WI38 (cell line): ENCODE measurements around the gene PLXDC2.

Experiments used
- H3K4me3 ChIP-seq: 2 replicates; pipeline ENCODE4 v1.5.1; 2011; ENCODE audit warnings: low read depth, mild to moderate bottlenecking, control low read depth, low read length
- TF ChIP-seq, protein P1 (sequence below): IDR thresholded peaks from 2 replicates; pipeline ENCODE4 v1.5.1; 2012; ENCODE audit warnings: low read depth, mild to moderate bottlenecking, control low read depth, low read length

PLXDC2 gene

DNA sequence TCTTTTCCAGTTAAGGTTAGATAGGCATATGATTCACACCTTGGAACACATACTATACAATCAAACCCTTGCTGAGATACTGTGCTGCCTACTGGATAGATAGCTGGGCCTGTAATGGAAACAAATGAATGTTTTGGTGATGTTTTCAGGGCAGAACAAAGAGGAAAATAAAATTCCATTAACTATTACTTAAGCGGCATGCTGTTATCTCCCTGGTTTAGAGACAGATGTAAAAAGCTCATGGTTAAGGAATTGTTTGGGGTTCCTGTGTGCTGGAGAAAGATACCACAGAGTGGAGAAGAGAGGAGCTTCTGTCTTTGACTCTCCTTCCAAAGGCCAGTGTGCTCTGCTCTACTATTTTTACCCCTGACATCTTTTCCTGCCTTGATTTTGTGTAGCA lies 341.1 kb downstream of the PLXDC2 start:
- no peak overlapping the region for H3K4me3 ChIP-seq
- TF ChIP-seq, protein P1, sequence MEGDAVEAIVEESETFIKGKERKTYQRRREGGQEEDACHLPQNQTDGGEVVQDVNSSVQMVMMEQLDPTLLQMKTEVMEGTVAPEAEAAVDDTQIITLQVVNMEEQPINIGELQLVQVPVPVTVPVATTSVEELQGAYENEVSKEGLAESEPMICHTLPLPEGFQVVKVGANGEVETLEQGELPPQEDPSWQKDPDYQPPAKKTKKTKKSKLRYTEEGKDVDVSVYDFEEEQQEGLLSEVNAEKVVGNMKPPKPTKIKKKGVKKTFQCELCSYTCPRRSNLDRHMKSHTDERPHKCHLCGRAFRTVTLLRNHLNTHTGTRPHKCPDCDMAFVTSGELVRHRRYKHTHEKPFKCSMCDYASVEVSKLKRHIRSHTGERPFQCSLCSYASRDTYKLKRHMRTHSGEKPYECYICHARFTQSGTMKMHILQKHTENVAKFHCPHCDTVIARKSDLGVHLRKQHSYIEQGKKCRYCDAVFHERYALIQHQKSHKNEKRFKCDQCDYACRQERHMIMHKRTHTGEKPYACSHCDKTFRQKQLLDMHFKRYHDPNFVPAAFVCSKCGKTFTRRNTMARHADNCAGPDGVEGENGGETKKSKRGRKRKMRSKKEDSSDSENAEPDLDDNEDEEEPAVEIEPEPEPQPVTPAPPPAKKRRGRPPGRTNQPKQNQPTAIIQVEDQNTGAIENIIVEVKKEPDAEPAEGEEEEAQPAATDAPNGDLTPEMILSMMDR = no peak

DNA sequence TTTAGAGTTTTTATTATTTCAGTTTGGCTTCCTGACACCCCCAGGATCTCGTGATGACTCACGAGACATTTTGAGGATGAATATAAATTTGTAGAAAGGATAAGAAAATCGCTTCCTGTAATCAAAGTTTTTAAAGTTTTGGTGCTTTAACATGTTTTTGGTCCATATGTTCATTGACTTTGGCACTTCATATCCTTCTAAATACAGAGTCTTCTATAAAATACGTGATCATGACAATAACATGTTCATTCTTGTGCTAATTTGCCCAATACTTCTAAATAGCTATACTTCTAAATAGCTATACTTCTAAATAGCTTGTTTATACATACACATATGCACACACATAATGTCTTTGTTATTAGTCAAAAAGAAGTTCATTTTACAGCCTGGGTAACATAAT lies 341.9 kb downstream of the PLXDC2 start:
- H3K4me3 ChIP-seq = no peak overlapping the region
- TF ChIP-seq, protein P1 = no peak

DNA sequence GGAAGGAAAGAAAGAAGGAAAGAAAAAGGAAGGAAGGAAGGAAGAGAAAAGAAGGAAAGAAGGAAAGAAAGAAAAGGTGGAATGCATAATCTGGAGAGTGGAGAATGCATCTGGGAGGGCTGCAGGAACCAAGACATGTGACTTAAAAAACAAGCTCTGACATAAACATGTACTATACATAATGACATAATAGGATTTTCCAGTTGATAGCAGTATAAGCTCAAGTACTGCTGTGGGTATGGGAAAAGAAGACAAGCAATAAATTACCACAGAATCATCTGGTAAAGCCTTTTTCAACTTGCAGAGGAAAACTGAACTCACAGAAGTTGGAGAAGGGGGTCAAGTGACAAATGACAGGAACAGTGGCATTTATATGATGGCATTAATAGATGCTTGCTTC lies 345.9 kb downstream of the PLXDC2 start:
- TF ChIP-seq, protein P1 = no peak
- no peak overlapping the region for H3K4me3 ChIP-seq

DNA sequence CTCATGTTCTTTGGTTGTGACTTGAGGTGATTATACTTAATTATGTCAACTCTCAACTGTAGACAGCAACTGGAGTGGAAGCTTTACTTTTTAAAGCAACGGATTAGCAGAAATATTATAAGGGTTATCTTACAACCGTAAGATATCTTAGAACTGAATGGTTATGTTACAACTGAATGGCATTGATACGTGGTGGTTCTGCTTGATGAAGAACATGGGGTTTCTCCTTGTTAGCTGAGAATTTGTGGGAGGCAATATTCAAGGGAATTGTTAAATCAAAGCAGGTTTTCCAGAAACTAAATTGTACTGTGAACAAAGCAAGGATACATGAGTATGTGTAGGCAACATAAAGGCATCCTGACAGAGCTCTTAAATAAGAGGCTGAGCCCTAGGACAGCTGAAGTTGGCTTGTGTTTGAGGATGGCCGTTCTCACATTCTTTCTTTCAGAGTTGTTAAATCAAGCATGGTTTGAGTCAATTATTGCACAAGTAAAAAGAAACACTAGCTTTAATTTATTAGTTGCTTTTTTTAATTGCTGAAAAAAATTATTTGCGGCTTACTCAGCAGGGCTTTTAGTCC lies 350.0 kb downstream of the PLXDC2 start:
- TF ChIP-seq, protein P1 = no peak
- no peak overlapping the region for H3K4me3 ChIP-seq

DNA sequence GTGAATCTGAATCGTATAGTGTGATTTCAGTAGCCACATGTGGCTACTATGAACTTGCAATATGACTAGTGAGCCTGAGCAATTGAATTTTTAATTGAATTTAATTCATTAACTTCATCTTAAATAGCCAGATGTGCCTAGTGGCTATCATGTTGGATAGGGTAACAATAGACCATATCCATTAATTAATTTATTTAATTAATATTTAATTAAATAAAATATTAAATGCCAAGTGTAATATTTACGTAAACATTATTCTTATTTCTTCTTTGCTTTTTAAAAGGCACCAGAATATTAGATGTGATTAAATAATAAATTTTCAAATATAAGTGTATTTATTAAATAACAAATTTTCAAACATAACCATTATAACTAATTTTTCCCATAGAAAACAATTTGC lies 354.4 kb downstream of the PLXDC2 start:
- no peak overlapping the region for H3K4me3 ChIP-seq
- TF ChIP-seq, protein P1 = no peak

DNA sequence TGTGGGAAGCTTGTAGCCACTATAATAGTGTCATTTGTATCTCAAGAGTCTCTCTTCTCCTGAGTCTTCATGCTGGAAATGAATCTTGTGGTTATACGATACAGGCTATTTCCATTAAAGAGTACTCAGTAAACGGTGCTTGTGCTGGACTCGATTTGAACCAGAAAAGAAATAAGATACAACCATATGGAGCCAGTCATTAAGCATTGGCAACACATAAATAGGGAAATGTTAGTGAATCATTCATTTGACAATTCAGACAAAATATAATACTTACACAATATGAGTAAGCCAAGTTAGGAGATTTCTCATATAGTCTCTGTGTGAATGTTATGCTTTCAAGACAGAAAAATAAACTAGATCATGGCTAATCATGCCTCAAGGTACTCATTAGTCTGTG lies 356.8 kb downstream of the PLXDC2 start:
- TF ChIP-seq, protein P1 = no peak

DNA sequence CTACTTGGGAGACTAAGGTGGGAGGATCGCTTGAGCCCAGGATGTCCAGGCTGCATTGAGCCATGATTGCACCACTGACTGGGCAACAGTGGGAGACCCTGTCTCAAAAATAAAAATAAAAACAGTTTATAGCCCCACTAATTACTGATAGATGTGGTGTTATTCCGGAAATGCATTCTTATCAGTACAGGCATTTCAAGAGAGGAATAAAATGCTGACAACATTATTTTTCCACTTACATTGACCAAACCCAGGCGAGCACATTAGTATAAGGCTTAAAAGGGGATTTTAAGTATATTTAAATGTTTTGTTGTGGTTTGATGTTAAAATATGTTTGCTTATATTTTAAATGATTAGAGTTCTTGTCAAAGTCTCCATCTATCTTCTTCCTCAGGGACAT lies 359.5 kb downstream of the PLXDC2 start:
- H3K4me3 ChIP-seq = no peak overlapping the region
- TF ChIP-seq, protein P1 = no peak

More for the DNA sequence above, 356.8 kb downstream of the PLXDC2 start:
- H3K4me3 ChIP-seq = no peak overlapping the region
